ENCODE results near the gene GPR183.

GPR183 gene

DNA sequence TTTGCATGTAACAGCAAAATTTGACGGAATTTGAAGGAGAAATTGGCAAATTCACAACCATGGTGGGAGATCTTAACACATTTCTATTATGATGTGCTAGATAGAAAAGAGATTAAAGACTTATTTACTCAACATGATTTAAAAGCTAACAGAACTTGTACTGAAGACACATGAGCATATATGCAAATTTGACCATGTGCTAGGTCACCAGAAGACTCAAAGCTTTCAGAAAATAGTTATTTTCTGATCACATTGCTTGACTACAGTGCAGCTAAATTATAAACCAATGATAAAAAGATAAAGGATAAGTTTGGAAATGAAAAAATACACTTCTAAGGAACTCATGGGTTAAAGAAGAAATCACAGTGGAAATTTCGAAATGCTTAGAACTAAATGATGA is 9.1 kb downstream of the GPR183 start:
- H3K9ac ChIP-seq (ENCODE audit: low read length): no peak overlapping the region
- H2AFZ ChIP-seq (ENCODE audit: low read depth, low read length, severe bottlenecking): no peak overlapping the region
- no peaks in the 10 kb centered on the region for H3K79me2 ChIP-seq (ENCODE audit: insufficient read depth, low read length)
- TF ChIP-seq, protein P1, sequence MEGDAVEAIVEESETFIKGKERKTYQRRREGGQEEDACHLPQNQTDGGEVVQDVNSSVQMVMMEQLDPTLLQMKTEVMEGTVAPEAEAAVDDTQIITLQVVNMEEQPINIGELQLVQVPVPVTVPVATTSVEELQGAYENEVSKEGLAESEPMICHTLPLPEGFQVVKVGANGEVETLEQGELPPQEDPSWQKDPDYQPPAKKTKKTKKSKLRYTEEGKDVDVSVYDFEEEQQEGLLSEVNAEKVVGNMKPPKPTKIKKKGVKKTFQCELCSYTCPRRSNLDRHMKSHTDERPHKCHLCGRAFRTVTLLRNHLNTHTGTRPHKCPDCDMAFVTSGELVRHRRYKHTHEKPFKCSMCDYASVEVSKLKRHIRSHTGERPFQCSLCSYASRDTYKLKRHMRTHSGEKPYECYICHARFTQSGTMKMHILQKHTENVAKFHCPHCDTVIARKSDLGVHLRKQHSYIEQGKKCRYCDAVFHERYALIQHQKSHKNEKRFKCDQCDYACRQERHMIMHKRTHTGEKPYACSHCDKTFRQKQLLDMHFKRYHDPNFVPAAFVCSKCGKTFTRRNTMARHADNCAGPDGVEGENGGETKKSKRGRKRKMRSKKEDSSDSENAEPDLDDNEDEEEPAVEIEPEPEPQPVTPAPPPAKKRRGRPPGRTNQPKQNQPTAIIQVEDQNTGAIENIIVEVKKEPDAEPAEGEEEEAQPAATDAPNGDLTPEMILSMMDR (IDR thresholded peaks at IDR 0.05; ENCODE audit: insufficient read depth, low read length, poor library complexity, severe bottlenecking): no peak
- TF ChIP-seq EZH2phosphoT487 (conservative IDR thresholded peaks at IDR 0.05; ENCODE audit: low read length): no peak
- H4K20me1 ChIP-seq (ENCODE audit: low read depth, low read length): peaks cover 4% of the 10 kb centered on the region
- no peak overlapping the region for H3K4me3 ChIP-seq (ENCODE audit: insufficient read depth, low read length, poor library complexity, severe bottlenecking)
- no peaks in the 10 kb centered on the region for H3K9me2 ChIP-seq (replicated peaks; ENCODE audit: insufficient read depth, low read length)
- no peaks in the 10 kb centered on the region for H3K27me3 ChIP-seq (ENCODE audit: low read length)
- H3K9me3 ChIP-seq (ENCODE audit: insufficient read depth, low read length): no peaks in the 10 kb centered on the region
- H3F3A ChIP-seq (ENCODE audit: insufficient read depth): no peaks in the 10 kb centered on the region
- no peak overlapping the region for H3K4me2 ChIP-seq (ENCODE audit: low read depth, low read length, poor library complexity, severe bottlenecking)
- no peaks in the 10 kb centered on the region for H3K36me3 ChIP-seq (ENCODE audit: low read length)
- no peak overlapping the region for H3K27ac ChIP-seq (ENCODE audit: low read depth, low read length)

DNA sequence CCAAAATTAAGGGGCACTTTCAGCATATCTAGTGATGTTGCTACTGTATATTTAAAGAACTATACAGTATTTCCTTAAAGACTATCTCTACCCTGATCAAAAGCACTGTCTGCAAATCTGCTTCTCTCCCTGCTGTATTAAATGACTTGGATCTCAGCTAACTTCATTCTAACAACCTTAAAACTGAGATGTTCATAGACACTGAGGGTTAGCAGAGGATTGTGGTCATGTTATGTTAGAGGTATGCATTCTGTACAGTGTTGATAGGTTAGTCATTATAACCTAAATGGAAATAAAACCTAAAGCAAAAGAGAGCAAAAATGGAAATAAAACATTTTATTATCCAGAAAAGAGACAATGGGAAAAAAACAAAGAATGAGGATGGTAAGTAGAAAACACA is 9.9 kb downstream of the GPR183 start:
- Histone ChIP-seq H3F3A (ENCODE audit: insufficient read depth) (no peaks in the 10 kb centered on the region), H3K27ac (ENCODE audit: low read depth, low read length) (no peak overlapping the region), H3K9ac (ENCODE audit: low read length) (no peak overlapping the region), H2AFZ (ENCODE audit: low read depth, low read length, severe bottlenecking) (no peak overlapping the region), H3K27me3 (ENCODE audit: low read length) (no peaks in the 10 kb centered on the region), H3K9me3 (ENCODE audit: insufficient read depth, low read length) (no peaks in the 10 kb centered on the region), H3K4me2 (ENCODE audit: low read depth, low read length, poor library complexity, severe bottlenecking) (no peak overlapping the region), H3K36me3 (ENCODE audit: low read length) (no peaks in the 10 kb centered on the region), H3K79me2 (ENCODE audit: insufficient read depth, low read length) (no peaks in the 10 kb centered on the region), H3K4me3 (ENCODE audit: insufficient read depth, low read length, poor library complexity, severe bottlenecking) (no peak overlapping the region), H4K20me1 (ENCODE audit: low read depth, low read length) (peaks cover 4% of the 10 kb centered on the region), H3K9me2 (replicated peaks; ENCODE audit: insufficient read depth, low read length) (no peaks in the 10 kb centered on the region)
- TF ChIP-seq EZH2phosphoT487 (conservative IDR thresholded peaks at IDR 0.05; ENCODE audit: low read length): no peak
- TF ChIP-seq, protein P1 (IDR thresholded peaks at IDR 0.05; ENCODE audit: insufficient read depth, low read length, poor library complexity, severe bottlenecking): no peak

DNA sequence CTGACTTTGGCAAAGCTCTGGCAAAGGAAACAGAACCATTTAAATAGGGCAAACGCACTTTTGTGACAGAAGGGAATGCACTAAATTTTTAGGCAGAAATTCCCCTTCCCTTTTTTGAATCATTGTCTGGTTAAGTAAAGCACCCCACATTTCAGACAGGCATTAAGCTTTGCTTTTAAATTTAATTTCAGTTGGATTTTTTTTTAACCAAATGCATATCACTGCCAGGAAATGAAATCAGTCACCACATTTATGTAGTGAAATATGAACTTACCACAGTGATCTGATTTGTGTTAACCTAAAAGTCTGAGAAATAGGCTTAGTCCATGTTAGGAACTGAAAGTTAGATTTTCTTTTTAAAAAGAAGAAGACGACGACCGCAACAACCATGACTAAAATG is 10.8 kb downstream of the GPR183 start:
- Histone ChIP-seq H4K20me1 (ENCODE audit: low read depth, low read length) (peaks cover 4% of the 10 kb centered on the region), H3K36me3 (ENCODE audit: low read length) (no peaks in the 10 kb centered on the region), H3F3A (ENCODE audit: insufficient read depth) (no peaks in the 10 kb centered on the region), H3K9me3 (ENCODE audit: insufficient read depth, low read length) (no peaks in the 10 kb centered on the region), H3K27me3 (ENCODE audit: low read length) (no peaks in the 10 kb centered on the region), H3K4me2 (ENCODE audit: low read depth, low read length, poor library complexity, severe bottlenecking) (no peak overlapping the region), H3K79me2 (ENCODE audit: insufficient read depth, low read length) (no peaks in the 10 kb centered on the region), H3K27ac (ENCODE audit: low read depth, low read length) (no peak overlapping the region), H3K9me2 (replicated peaks; ENCODE audit: insufficient read depth, low read length) (no peaks in the 10 kb centered on the region), H2AFZ (ENCODE audit: low read depth, low read length, severe bottlenecking) (no peak overlapping the region), H3K9ac (ENCODE audit: low read length) (no peak overlapping the region), H3K4me3 (ENCODE audit: insufficient read depth, low read length, poor library complexity, severe bottlenecking) (no peak overlapping the region)
- TF ChIP-seq, protein P1 (IDR thresholded peaks at IDR 0.05; ENCODE audit: insufficient read depth, low read length, poor library complexity, severe bottlenecking): no peak
